ENCODE results near the gene MARK4. TPM values are rescaled to one million over a fixed set of nuclear protein-coding genes. Genes with fewer than 3 reads are reported as not detected.

The MARK4 gene
- 10 to 100 TPM; 17.4 to 36.9 (median 27.5) TPM for total RNA-seq

- Histone ChIP-seq H3K4me1 (peaks cover 31 to 62% (median 54%) of the 10 kb centered on the region in 4 donors), H3K9me3 (no peaks in the 10 kb centered on the region), H3K36me3 (peaks cover 0 to 5% (median 0%) of the 10 kb centered on the region in 4 donors), H3K4me3 (peak within 1 kb of the TSS; percentile 94 to 99 (median 98)), H3K27ac (replicated peaks in 1 of 4) (peak within 1 kb of the TSS; percentile 80 to 86 (median 83)), H3K27me3 (no peaks in the 10 kb centered on the region)
- DNase-seq (ENCODE audit: extremely low spot score), result no peak
- intact Hi-C loops (cut with DNase I), result loop anchor here (5.0 kb wide), 2 partner anchors 86 to 349 kb away; no protein-coding TSS in a partner anchor
- 1% methylated on average over 19 of the region's 58 CpGs for WGBS
- TF ChIP-seq EP300 (IDR thresholded peaks at IDR 0.05), result no peak
- TF ChIP-seq POLR2AphosphoS5 (IDR thresholded peaks at IDR 0.05), result peak in 1 of 2 donors; percentile 54
Observed at GRCh38 chr19:45250832-45251451, at the start of gene MARK4. TSS of gene MARK4 (plus strand) at chr19:45251271. CDS start at chr19:45251589, 318 bp downstream.

- Histone ChIP-seq H3K36me3 (no peaks in the 10 kb centered on the region), H3K4me1 (no peaks in the 10 kb centered on the region), H3K27me3 (no peaks in the 10 kb centered on the region), H3K9me3 (no peaks in the 10 kb centered on the region), H3K27ac (replicated peaks in 1 of 4) (no peak overlapping the region), H3K4me3 (no peak overlapping the region)
- no peak for TF ChIP-seq POLR2A (IDR thresholded peaks at IDR 0.05; ENCODE audit: low read depth)
- no peak for TF ChIP-seq EP300 (IDR thresholded peaks at IDR 0.05)
- no peak for TF ChIP-seq POLR2AphosphoS5 (IDR thresholded peaks at IDR 0.05)
- TF ChIP-seq CTCF (IDR thresholded peaks at IDR 0.05), result no peak
- intact Hi-C loops (cut with DNase I), result loop anchor here (5.0 kb wide), 1 partner anchor 35 kb away; no protein-coding TSS in a partner anchor
- 73% methylated on average over 2 of the region's 6 CpGs for WGBS
- no peak for DNase-seq (ENCODE audit: extremely low spot score)
Observed at GRCh38 chr19:45202637-45203036, 48.4 kb upstream of the MARK4 start.

GRCh38 chr19:45205810-45206209, 45.3 kb upstream of the MARK4 start:
- DNase-seq (ENCODE audit: extremely low spot score), result no peak
- Histone ChIP-seq H3K27me3 (peaks cover 0 to 5% (median 0%) of the 10 kb centered on the region in 4 donors), H3K9me3 (no peaks in the 10 kb centered on the region), H3K4me1 (no peaks in the 10 kb centered on the region), H3K36me3 (no peaks in the 10 kb centered on the region), H3K4me3 (no peak overlapping the region), H3K27ac (replicated peaks in 1 of 4) (no peak overlapping the region)
- TF ChIP-seq EP300 (IDR thresholded peaks at IDR 0.05), result no peak
- TF ChIP-seq CTCF (IDR thresholded peaks at IDR 0.05), result no peak
- TF ChIP-seq POLR2AphosphoS5 (IDR thresholded peaks at IDR 0.05), result no peak
- TF ChIP-seq POLR2A (IDR thresholded peaks at IDR 0.05; ENCODE audit: low read depth), result no peak
- intact Hi-C loops (cut with DNase I), result no loop called here
- 85% methylated on average over 12 of the region's 12 CpGs for WGBS

GRCh38 chr19:45206328-45206727, 44.7 kb upstream of the MARK4 start:
- H3K27me3 ChIP-seq, result peaks cover 0 to 8% (median 0%) of the 10 kb centered on the region in 4 donors

More at GRCh38 chr19:45206328-45206727, 44.7 kb upstream of the MARK4 start:
- intact Hi-C loops (cut with DNase I), result no loop called here
- no peak for DNase-seq (ENCODE audit: extremely low spot score)
- peaks cover 0 to 2% (median 0%) of the 10 kb centered on the region in 4 donors for H3K4me1 ChIP-seq
- H3K36me3 ChIP-seq, result no peaks in the 10 kb centered on the region
- TF ChIP-seq POLR2A (IDR thresholded peaks at IDR 0.05; ENCODE audit: low read depth), result no peak
- no peak for TF ChIP-seq CTCF (IDR thresholded peaks at IDR 0.05)
- TF ChIP-seq EP300 (IDR thresholded peaks at IDR 0.05), result no peak
- TF ChIP-seq POLR2AphosphoS5 (IDR thresholded peaks at IDR 0.05), result no peak
- 89% methylated on average over 3 of the region's 3 CpGs for WGBS
- H3K4me3 ChIP-seq, result no peak overlapping the region
- no peak overlapping the region for H3K27ac ChIP-seq (replicated peaks in 1 of 4)
- no peaks in the 10 kb centered on the region for H3K9me3 ChIP-seq
